ENCODE measurements around the gene TEF.
A peak's percentile ranks its signal among the peaks of the same experiment; 100 is the strongest.

Gene TEF

GRCh38 chr22:41446639-41447434, 65.1 kb downstream of the TEF start, which contains the start of gene TOB2:
TSS of gene TOB2 (minus strand) at chr22:41446801. CDS start at chr22:41437345, 9,456 bp downstream.
- no peak for TF ChIP-seq CTCF (IDR thresholded peaks at IDR 0.05; ENCODE audit: low read depth, low read length)
- H3K4me3 ChIP-seq (ENCODE audit: low read depth, low read length) = peak within 1 kb of the TSS; percentile 85

GRCh38 chr22:41447435-41448188, 65.9 kb downstream of the TEF start:
- no peak for TF ChIP-seq CTCF (IDR thresholded peaks at IDR 0.05; ENCODE audit: low read depth, low read length)
- peak overlapping the region; percentile 85 for H3K4me3 ChIP-seq (ENCODE audit: low read depth, low read length)

GRCh38 chr22:41448189-41448808, 66.6 kb downstream of the TEF start:
- no peak for TF ChIP-seq CTCF (IDR thresholded peaks at IDR 0.05; ENCODE audit: low read depth, low read length)
- peak overlapping the region; percentile 85 for H3K4me3 ChIP-seq (ENCODE audit: low read depth, low read length)
